Measurements from ENCODE around the gene PDIA3. TPM values are rescaled to one million over a fixed set of nuclear protein-coding genes. Genes with fewer than 3 reads are reported as not detected.
"Not testable (repeated sequence)": the region's sequence is repeated elsewhere in the genome, so short reads cannot be mapped to it uniquely, and the experiment has no call there.

Gene PDIA3
- total RNA-seq, 4 donors from 2014 or later = 68.0 to 107 (median 96.3) TPM

DNA sequence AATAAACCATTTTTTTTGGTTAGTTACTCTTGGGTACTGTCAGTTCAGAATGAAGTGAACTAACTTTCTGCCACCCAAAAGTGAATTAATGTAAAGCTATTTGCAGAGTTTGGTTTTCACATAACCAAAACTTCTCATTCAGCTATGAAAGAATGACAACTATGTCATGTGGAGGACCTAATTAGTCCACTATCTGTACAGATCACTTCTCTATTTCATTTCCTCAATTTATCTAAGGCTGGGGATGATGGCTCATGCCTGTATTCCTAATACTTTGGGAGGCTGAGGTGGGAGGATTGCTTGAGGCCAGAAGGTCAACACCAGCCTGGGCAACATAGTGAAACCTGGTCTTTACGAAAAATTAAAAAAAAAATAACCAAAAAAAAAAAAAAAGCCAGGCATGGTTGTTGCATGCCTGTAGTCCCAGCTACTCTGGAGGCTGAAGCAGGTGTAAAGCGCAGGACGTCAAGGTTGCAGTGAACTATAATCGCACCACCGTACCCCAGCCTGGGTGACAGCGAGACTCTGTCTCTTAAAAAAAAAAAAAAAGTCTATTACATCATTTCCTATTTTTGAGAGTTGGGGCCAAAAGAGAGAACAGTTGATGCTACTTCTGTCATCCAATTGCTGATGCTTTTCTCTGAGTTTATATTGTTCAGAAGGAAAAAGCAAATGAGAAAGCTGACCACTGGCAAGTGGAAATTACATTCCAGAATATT is 62.9 kb downstream of the PDIA3 start:
- no peak for TF ChIP-seq POLR2A (IDR thresholded peaks at IDR 0.05)
- TF ChIP-seq, protein P1, sequence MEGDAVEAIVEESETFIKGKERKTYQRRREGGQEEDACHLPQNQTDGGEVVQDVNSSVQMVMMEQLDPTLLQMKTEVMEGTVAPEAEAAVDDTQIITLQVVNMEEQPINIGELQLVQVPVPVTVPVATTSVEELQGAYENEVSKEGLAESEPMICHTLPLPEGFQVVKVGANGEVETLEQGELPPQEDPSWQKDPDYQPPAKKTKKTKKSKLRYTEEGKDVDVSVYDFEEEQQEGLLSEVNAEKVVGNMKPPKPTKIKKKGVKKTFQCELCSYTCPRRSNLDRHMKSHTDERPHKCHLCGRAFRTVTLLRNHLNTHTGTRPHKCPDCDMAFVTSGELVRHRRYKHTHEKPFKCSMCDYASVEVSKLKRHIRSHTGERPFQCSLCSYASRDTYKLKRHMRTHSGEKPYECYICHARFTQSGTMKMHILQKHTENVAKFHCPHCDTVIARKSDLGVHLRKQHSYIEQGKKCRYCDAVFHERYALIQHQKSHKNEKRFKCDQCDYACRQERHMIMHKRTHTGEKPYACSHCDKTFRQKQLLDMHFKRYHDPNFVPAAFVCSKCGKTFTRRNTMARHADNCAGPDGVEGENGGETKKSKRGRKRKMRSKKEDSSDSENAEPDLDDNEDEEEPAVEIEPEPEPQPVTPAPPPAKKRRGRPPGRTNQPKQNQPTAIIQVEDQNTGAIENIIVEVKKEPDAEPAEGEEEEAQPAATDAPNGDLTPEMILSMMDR (IDR thresholded peaks at IDR 0.05) = no peak

DNA sequence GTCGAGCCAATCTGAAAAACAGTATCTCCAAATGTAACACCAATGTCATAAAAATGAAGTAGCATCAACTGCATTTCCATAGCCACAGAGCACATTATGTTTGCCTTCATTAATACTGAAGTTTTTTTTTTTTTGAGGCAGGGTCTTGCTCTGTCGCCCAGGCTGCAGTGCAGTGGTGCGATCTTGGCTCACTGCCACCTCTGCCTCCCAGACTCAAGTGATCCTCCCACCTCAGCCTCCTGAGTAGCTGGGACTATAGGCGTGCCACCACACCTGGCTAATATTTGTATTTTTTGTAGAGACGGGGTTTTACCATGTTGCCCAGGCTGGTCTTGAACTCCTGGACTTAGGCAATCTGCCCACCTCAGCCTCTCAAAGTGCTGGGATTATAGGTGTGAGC is 68.8 kb downstream of the PDIA3 start:
- intact Hi-C loops (cut with DNase I; ENCODE audit: low total_unique reads); DNase-seq (ENCODE audit: low spot score in 2 of 2); H3K4me3 ChIP-seq (ENCODE audit: low read depth, poor library complexity, severe bottlenecking): not testable (repeated sequence)
- 90 to 92% methylated on average over 5 of the region's 5 CpGs for WGBS, 2 donors

More for the DNA sequence above, 62.9 kb downstream of the PDIA3 start:
- WGBS, 2 donors = 87 to 92% methylated on average over 6 of the region's 6 CpGs
- intact Hi-C loops (cut with DNase I; ENCODE audit: low total_unique reads) = no loop called here
- DNase-seq (ENCODE audit: low spot score in 2 of 2) = no peak
- no peak overlapping the region for H3K4me3 ChIP-seq (ENCODE audit: low read depth, poor library complexity, severe bottlenecking)

DNA sequence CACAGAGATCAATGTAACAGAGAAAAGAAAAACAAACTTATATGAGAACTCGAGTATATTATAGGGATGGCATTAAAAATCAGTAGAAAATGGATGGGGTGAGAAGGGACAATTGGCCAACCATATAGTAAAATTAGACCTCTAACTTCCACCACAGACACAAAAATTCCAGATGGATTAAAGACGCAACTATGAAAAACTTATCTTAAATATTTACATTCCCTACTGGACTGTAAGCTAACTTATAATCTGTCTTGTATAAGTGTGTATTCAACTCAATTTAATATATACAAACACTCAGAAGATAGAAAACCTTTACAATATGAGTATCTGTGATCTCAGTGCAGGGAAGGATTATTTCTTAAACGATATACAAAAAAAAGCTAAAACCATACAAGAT is 75.3 kb downstream of the PDIA3 start:
- TF ChIP-seq, protein P1 (IDR thresholded peaks at IDR 0.05) = no peak
- TF ChIP-seq POLR2A (IDR thresholded peaks at IDR 0.05) = no peak
- no peak overlapping the region for H3K4me3 ChIP-seq (ENCODE audit: low read depth, poor library complexity, severe bottlenecking)
- DNase-seq (ENCODE audit: low spot score in 2 of 2) = no peak
- intact Hi-C loops (cut with DNase I; ENCODE audit: low total_unique reads) = no loop called here
- WGBS, 2 donors = 76 to 81% methylated on average over 3 of the region's 3 CpGs

MicroRNAs within 50 kb of the gene (microRNA counts, 767-probe panel; counts per million panel counts)
- 0 to 358 counts per million in 2 donors for microRNA hsa-miR-1282

Small RNAs within 50 kb of the gene (microRNA-seq; reads per million reads assigned to microRNA genes)
- gene MIR1282 (ENCODE audit: borderline number of aligned reads in 1 of 2, borderline replicate concordance in 2 of 2) = 0 reads per million in 2 donors

Other genes with a start within 250 kb of the PDIA3 start
- 1 to 10 TPM; 2.3 to 6.7 (median 3.8) TPM for gene MAP1A, start 228.8 kb upstream of the PDIA3 start, total RNA-seq
- 100 to 1,000 TPM in 1 of 4 donors, 10 to 100 TPM in 3; 15.8 to 115 (median 20.3) TPM for gene PPIP5K1, start 156.2 kb upstream of the PDIA3 start, total RNA-seq
- gene CKMT1B, start 152.4 kb upstream of the PDIA3 start, total RNA-seq = 10 to 100 TPM; 21.0 to 42.7 (median 30.7) TPM
- gene STRC, start 127.6 kb upstream of the PDIA3 start, total RNA-seq = under 1 TPM in 3 of 4 donors, not detected in 1; 0.23 to 0.69 (median 0.38) TPM
- 1 to 10 TPM in 3 of 4 donors, under 1 TPM in 1; 0.71 to 3.5 (median 1.6) TPM for gene CATSPER2, start 97.6 kb upstream of the PDIA3 start, total RNA-seq
- gene CKMT1A, start 52.6 kb upstream of the PDIA3 start, total RNA-seq = 10 to 100 TPM; 22.2 to 36.8 (median 34.7) TPM
- gene ELL3, start 30.5 kb downstream of the PDIA3 start, total RNA-seq = 10 to 100 TPM; 55.4 to 68.7 (median 59.1) TPM
- gene SERF2, start 45.9 kb downstream of the PDIA3 start, total RNA-seq = 100 to 1,000 TPM; 486 to 741 (median 626) TPM
- gene SERINC4, start 53.8 kb downstream of the PDIA3 start, total RNA-seq = not detected
- gene HYPK, start 54.2 kb downstream of the PDIA3 start, total RNA-seq = 10 to 100 TPM in 2 of 4 donors, 1 to 10 TPM in 2; 4.3 to 17.4 (median 12.4) TPM
- gene MFAP1, start 78.3 kb downstream of the PDIA3 start, total RNA-seq = 10 to 100 TPM; 14.5 to 23.5 (median 17.3) TPM
- gene WDR76, start 80.6 kb downstream of the PDIA3 start, total RNA-seq = 1 to 10 TPM; 3.4 to 7.6 (median 7.1) TPM